Measurements from ENCODE around the gene EHHADH.

- TF ChIP-seq CTCF (IDR thresholded peaks at IDR 0.05 in 4 of 5, conservative IDR thresholded peaks at IDR 0.05 in 1 of 5) (no peak), POLR2A (IDR thresholded peaks at IDR 0.05) (no peak)
Observed at GRCh38 chr3:185254799-185255198, 950 bp upstream of the EHHADH start.
